ENCODE measurements around the gene NAPEPLD.
"Not testable (repeated sequence)": the region's sequence is repeated elsewhere in the genome, so short reads cannot be mapped to it uniquely, and the experiment has no call there.

The NAPEPLD gene

GRCh38 chr7:103154042-103154441 is 5.1 kb upstream of the NAPEPLD start:
- TF ChIP-seq CTCF (conservative IDR thresholded peaks at IDR 0.05; ENCODE audit: low read depth, low read length), result no peak
- no peak overlapping the region for H3K4me3 ChIP-seq (ENCODE audit: low read depth, low read length)
- no peak for DNase-seq (ENCODE audit: low read depth)

DNA sequence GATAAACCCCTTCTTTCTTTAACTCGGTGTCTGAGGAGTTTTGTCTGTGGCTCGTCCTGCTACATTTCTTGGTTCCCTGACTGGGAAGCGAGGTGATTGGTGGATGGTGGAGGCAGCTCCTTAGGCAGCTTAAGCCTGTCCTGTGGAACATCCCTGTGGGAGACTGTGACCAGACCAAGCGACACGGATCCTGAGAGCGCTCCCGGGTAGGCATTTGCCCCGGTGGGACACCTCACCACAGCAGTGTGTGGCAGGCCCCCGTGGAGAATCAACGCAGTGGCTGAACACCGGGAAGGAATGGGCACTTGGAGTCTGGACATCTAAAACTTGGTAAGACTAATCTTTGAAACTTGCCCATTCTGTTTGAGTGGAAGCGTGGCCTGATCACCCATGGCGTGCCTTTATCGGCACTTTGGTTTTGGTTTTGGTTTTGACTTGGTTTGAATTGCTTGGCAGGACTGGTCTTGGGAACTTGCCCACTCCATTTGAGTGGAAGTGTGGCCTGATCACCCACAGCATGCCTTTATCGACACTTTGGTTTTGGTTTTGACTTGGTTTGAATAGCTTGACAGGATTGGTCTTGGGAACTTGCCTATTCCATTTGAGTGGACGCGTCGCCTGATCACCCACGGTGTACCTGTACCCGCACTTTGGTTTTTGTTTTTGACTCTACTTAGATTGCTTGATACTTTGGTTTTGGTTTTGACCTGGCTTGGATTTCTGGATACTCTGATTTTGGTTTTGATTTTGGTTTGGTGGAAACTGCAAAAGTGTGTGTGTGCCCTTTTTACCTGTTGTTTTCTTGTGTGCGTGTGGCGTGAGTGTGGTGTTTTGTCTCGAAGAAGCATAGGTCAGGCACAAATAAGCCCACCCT is 4.1 kb upstream of the NAPEPLD start:
- H3K4me3 ChIP-seq (ENCODE audit: low read depth, low read length); DNase-seq (ENCODE audit: low read depth): not testable (repeated sequence)

DNA sequence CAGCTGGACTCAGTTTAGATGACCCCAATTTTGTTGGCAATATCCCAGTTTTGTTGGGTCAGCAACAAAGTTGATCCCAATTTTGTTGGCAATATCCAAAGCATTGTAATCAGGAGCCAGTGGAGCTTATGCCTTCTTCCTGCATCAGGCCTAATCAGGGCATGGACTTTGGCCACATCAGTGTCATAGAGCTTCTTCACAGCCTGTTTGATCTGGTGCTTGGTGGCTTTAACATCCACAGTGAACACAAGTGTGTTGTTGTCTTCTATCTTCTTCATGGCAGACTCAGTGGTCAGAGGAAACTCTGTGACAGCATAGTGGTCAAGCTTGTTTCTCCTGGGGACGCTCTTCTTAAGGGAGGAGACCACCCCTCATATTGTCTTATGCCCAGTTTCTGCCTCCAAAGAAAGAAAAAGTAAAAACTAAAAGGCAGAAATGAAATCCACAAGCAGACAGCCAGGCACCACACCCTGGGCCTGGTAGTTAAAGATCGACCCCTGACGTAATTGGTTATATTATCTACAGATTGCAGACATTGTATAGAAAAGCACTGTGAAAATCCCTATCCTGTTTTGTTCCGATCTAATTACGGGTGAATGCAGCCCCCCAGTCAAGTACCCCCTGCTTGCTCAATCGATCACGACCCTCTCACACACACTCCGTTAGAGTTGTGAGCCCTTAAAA is 3.2 kb upstream of the NAPEPLD start:
- not testable (repeated sequence) for DNase-seq (ENCODE audit: low read depth); H3K4me3 ChIP-seq (ENCODE audit: low read depth, low read length)

DNA sequence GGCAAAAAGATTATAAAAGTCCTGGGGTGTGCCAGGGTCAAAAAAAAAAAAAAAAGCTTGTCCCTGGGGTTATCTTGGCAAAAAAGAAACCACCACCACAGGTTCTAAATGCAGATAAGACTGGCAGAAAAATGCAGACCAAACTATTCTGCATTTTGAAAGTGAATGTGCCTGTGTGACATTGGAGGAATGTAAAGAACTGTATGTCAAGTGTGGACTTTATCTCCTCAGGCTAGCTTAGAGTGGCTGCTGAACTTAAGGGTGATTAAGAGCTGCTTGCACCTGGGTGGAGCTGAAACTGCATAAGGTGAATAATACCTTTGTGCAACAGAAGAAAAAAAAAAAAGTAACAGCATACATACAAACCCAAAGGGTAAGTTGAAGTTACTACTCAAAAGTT is 1.3 kb upstream of the NAPEPLD start:
- no peak for DNase-seq (ENCODE audit: low read depth)
- no peak overlapping the region for H3K4me3 ChIP-seq (ENCODE audit: low read depth, low read length)
- TF ChIP-seq CTCF (conservative IDR thresholded peaks at IDR 0.05; ENCODE audit: low read depth, low read length), result no peak

DNA sequence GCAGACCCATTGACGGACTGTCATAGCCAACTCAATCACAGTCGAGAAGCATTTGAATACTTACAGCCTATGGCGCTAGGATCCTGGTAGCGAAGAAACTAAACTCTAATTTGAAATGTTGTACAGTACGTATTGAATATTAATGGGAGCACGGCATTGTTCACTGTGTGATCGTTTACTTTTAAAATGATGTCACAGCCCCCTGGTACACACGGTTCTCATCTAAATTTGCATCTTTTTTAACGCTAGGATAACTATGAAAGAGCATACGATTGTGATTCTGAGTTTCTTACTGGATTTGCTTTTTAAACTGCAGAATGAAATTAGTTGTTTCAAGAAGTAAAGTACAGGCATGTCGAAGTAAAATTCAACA is 895 bp upstream of the NAPEPLD start:
- no peak for TF ChIP-seq CTCF (conservative IDR thresholded peaks at IDR 0.05; ENCODE audit: low read depth, low read length)
- H3K4me3 ChIP-seq (ENCODE audit: low read depth, low read length), result peak overlapping the region; percentile 80
- DNase-seq (ENCODE audit: low read depth), result no peak

DNA sequence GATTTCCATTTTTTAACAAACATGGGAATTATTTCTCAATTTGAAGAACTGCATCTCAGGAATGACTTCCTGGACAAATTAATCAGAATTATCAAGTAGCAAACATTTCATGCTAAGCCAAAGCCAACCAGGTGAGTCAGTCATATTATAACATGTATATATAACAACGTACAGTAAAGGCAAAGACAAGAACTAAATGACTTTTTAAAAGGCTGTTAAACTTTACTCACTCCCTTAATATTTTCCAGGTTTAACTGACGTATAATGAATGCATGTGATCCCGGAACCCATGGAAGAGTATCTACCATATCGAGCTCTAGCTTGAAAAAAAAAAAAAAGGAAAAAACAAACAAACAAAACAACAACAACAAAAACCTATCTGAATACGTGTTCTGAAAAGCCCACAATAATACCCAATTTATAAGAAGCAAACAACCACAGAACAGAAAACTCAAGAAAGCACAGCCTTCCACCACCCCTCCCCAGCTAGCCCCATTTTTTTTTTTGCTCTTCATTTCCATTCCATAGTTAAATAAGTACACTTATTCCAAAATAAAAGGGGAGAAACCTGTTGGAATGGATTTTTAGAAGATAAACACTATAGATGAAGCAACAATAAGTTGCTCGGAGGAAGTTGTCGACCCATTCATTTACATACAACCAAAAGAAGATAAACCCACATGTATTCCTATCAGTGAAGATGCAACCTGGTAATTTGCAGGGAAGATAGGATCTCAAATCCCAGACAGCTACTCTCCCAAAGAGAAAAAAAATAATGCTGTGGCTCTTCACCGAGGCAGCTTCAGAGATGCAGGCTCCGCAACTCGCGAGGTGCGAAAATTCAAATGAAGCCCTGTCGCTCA is 537 bp downstream of the NAPEPLD start:
- TF ChIP-seq CTCF (conservative IDR thresholded peaks at IDR 0.05; ENCODE audit: low read depth, low read length), result no peak
- DNase-seq (ENCODE audit: low read depth), result peak; percentile 13
- peak overlapping the region; percentile 80 for H3K4me3 ChIP-seq (ENCODE audit: low read depth, low read length)

- DNase-seq (ENCODE audit: low read depth); H3K4me3 ChIP-seq (ENCODE audit: low read depth, low read length): not testable (repeated sequence)
Observed at GRCh38 chr7:103144754-103145153, 4.1 kb downstream of the NAPEPLD start.

GRCh38 chr7:103143868-103144267 is 5.0 kb downstream of the NAPEPLD start:
- no peak for DNase-seq (ENCODE audit: low read depth)
- no peak for TF ChIP-seq CTCF (conservative IDR thresholded peaks at IDR 0.05; ENCODE audit: low read depth, low read length)
- H3K4me3 ChIP-seq (ENCODE audit: low read depth, low read length), result no peak overlapping the region
